GM10266 (cell line): Measurements from ENCODE around the gene GRID1.

Experiments used
- DNase-seq: peaks from one replicate; pipeline ENCODE4 v3.0.0; 2012; ENCODE audit errors: extremely low spot score
- TF ChIP-seq, protein P1 (sequence below): IDR thresholded peaks from 2 replicates; pipeline ENCODE4 v1.5.1; 2012; ENCODE audit warnings: mild to moderate bottlenecking, low read depth; ENCODE audit not compliant: control insufficient read depth, insufficient read depth; ENCODE audit errors: missing control alignments

GRID1 gene

DNA sequence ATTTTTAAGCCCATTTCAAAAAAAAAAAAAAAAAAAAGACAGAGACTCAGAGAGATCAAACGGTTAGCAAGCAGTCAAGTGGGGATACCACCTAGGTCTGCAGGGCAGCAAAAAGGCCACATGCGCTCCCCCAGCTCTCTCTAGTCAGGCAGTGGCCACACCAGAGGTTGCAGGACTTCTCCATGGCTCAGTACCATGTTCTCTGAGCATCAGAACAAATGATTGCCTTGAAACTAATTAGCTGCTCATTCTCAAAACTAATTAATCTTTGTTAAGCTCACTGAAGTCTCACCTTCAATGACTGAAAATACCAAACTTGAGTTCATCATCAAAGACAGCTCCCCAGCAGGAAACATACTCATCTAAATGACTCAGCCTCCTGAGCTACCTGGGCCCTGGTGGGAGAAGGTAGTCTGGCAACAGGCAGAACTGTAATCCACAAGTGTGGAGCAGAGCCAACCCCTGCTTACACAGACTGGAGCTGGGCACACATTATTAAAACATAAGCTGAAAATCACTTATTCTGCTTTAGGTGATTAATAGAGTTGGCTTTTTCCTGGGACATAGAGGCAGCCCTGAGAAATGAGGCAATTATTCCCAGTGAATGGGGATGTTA is 319.6 kb downstream of the GRID1 start:
- TF ChIP-seq, protein P1, sequence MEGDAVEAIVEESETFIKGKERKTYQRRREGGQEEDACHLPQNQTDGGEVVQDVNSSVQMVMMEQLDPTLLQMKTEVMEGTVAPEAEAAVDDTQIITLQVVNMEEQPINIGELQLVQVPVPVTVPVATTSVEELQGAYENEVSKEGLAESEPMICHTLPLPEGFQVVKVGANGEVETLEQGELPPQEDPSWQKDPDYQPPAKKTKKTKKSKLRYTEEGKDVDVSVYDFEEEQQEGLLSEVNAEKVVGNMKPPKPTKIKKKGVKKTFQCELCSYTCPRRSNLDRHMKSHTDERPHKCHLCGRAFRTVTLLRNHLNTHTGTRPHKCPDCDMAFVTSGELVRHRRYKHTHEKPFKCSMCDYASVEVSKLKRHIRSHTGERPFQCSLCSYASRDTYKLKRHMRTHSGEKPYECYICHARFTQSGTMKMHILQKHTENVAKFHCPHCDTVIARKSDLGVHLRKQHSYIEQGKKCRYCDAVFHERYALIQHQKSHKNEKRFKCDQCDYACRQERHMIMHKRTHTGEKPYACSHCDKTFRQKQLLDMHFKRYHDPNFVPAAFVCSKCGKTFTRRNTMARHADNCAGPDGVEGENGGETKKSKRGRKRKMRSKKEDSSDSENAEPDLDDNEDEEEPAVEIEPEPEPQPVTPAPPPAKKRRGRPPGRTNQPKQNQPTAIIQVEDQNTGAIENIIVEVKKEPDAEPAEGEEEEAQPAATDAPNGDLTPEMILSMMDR, result no peak
- DNase-seq, result no peak

DNA sequence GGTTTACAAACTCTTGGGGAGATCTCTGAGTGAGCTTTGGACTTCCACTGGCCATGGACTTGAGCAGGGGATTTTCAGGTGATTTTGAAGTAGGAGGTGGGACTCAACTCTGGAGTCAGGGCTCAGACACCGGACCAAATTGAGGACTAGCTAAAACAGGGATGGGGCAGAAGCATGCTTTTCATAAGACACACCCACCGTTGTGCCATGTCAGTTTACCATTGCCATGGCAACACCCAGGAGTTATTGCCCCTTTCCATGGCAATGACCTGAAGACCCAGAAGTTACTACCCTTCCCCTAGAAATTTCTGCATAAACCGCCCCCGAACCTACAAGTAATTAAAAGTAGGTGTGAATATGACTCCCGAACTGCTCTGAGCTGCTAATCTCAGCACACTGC is 320.7 kb downstream of the GRID1 start:
- TF ChIP-seq, protein P1, result no peak
- DNase-seq, result no peak

DNA sequence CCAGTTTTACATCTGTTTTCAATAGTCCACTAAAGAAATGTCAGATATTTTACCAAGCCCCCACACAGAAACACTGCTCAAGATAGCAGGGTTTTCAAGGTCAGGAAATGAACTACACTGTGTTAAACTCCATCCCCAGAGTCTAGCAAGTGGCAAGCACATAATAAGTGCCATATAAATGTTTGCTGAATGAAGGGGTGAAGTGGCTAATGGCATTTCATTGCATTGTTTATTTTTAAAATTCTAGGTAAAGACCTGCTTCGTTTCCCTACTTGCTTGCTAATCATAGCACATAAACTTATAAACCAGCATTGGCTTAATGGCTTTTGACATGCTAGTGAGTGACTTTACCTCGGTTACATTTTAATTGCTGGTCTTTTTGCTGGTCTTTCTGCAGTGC is 322.6 kb downstream of the GRID1 start:
- TF ChIP-seq, protein P1, result no peak
- DNase-seq, result no peak

GRCh38 chr10:86043236-86043635 is 323.4 kb downstream of the GRID1 start:
- TF ChIP-seq, protein P1, result no peak
- DNase-seq, result no peak

DNA sequence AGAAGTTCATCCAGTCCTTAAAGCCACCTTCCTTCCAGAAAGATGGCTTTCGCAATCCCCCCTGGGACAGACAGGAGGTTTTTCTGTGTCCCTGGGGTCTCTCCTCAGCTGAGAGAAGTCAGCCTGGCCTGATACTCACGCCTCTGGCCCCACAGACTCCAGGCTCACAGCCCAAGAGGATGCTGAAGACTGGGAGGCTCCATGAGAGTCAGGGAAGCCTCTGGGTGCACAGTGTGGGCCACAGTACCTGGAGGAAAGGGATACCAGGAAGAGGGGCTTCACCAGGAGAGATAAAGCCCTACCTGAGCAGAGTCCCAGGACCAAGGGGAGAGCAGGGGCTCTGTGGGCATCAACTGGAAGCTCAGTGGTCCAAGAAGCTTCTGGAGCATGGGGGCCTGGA is 324.4 kb downstream of the GRID1 start:
- no peak for DNase-seq
- TF ChIP-seq, protein P1, result no peak

- no peak for DNase-seq
- TF ChIP-seq, protein P1, result no peak
Measured at GRCh38 chr10:86041116-86041515, 325.5 kb downstream of the GRID1 start.

- TF ChIP-seq, protein P1, result no peak
- no peak for DNase-seq
Measured at GRCh38 chr10:86038371-86038770, 328.2 kb downstream of the GRID1 start.
